ENCODE results near the gene MTG2. TPM values are rescaled to one million over a fixed set of nuclear protein-coding genes. Genes with fewer than 3 reads are reported as not detected.

The MTG2 gene
- total RNA-seq, 1 experiment from 2014 or later: 56.8 TPM

- Histone ChIP-seq H3K4me1 (ENCODE audit: control insufficient read depth, insufficient read depth, low read length) (no peaks in the 10 kb centered on the region; the same call in 1 of the 2 replicates), H3K27ac (ENCODE audit: low read length) (no peak overlapping the region), H3K27me3 (ENCODE audit: control insufficient read depth, insufficient read depth, low read length) (no peaks in the 10 kb centered on the region; the same call in 1 of the 2 replicates), H3K4me3 (ENCODE audit: low read depth in 2 of 2, low read length in 2 of 2) (peak overlapping the region; percentile 27 to 33), H3K36me3 (ENCODE audit: control insufficient read depth, insufficient read depth, low read length) (no peaks in the 10 kb centered on the region), H3K9me3 (ENCODE audit: control insufficient read depth, insufficient read depth, low read depth, low read length) (no peaks in the 10 kb centered on the region)
- in situ Hi-C loops (cut with HindIII; ENCODE audit: low pct_unique_long_range_greater_than_20kb, low sequenced_read_pairs) (no loop called here), intact Hi-C loops (cut with micrococcal nuclease; ENCODE audit: unreplicated experiment) (no loop called here)
- DNase-seq (ENCODE audit: low read depth, low spot score) (no peak), ATAC-seq (peak; percentile 38)
- ChIA-PET CTCF (no interaction called here), POLR2A (no interaction called here)
- no TSS peak for BruUV-seq (replicated peaks)
- TF ChIP-seq REST (IDR thresholded peaks at IDR 0.05; ENCODE audit: insufficient read depth in 1 of 2, low read depth in 2 of 2, low read length in 1 of 2) (0 out of 4 replicates have a peak, but pooled peaks of 1 of the 2 experiments have one; percentile 70), SIN3A (IDR thresholded peaks at IDR 0.05; ENCODE audit: borderline replicate concordance, insufficient read depth, low read depth, low read length) (no peak)
These were observed 36.5 kb downstream of the MTG2 start for GRCh38 chr20:62219101-62219991.

GRCh38 chr20:62219992-62220665 is 37.3 kb downstream of the MTG2 start, which contains the start of gene HRH3:
Gene HRH3, minus strand, starts transcription at chr20:62220278. Its CDS starts 308 bp downstream, at chr20:62219970.
- POLR2A ChIA-PET: no interaction called here
- Histone ChIP-seq H3K27ac (ENCODE audit: low read length) (no peak within 1 kb of the TSS), H3K4me1 (ENCODE audit: control insufficient read depth, insufficient read depth, low read length) (no peaks in the 10 kb centered on the region; the same call in 1 of the 2 replicates), H3K36me3 (ENCODE audit: control insufficient read depth, insufficient read depth, low read length) (no peaks in the 10 kb centered on the region), H3K27me3 (ENCODE audit: control insufficient read depth, insufficient read depth, low read length) (no peaks in the 10 kb centered on the region; the same call in 1 of the 2 replicates), H3K4me3 (ENCODE audit: low read depth in 2 of 2, low read length in 2 of 2) (peak within 1 kb of the TSS; percentile 27 to 33), H3K9me3 (ENCODE audit: control insufficient read depth, insufficient read depth, low read depth, low read length) (no peaks in the 10 kb centered on the region)
- BruUV-seq (replicated peaks): no TSS peak
- intact Hi-C loops (cut with micrococcal nuclease; ENCODE audit: unreplicated experiment) (no loop called here), in situ Hi-C loops (cut with HindIII; ENCODE audit: low pct_unique_long_range_greater_than_20kb, low sequenced_read_pairs) (no loop called here)
- no peak for DNase-seq (ENCODE audit: low read depth, low spot score)
- ATAC-seq: peak; percentile 64
- TF ChIP-seq REST (IDR thresholded peaks at IDR 0.05; ENCODE audit: insufficient read depth in 1 of 2, low read depth in 2 of 2, low read length in 1 of 2) (peak; percentile 83 to 95), CTCF (IDR thresholded peaks at IDR 0.05) (no peak), SIN3A (IDR thresholded peaks at IDR 0.05; ENCODE audit: borderline replicate concordance, insufficient read depth, low read depth, low read length) (peak; percentile 42; the same call in 1 of the 2 replicates), POLR2AphosphoS5 (IDR thresholded peaks at IDR 0.05; ENCODE audit: low read depth, low read length) (no peak)
- CTCF ChIA-PET: no interaction called here
